ENCODE measurements around the gene DIRAS2. TPM values are rescaled to one million over a fixed set of nuclear protein-coding genes. Genes with fewer than 3 reads are reported as not detected.

Gene DIRAS2
- total and polyA plus RNA-seq, 3 donors from 2014 or later, result 0.12 to 0.29 TPM; not detected in 1

DNA sequence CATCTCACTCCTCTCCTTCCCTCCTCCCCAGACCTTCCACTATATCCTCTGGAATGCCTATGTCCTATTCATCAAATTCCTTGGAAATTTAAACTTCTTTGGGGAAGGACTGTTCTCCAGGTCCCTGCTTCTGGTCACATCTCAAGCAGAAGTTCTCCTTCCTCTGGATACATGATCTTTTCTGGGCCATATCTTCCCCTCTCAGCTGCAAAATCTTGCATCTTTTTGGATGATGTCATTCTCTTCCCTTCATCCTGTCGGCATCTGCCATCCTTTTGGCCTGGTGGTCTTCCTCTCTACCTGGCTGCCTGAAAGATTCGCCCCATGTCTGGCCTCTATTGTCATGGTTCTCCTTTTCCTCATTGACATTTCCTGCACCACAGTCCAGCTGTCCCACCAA, 5.2 kb upstream of the DIRAS2 start:
- WGBS, 2 donors, result 84 to 90% methylated on average over 2 of the region's 2 CpGs

DNA sequence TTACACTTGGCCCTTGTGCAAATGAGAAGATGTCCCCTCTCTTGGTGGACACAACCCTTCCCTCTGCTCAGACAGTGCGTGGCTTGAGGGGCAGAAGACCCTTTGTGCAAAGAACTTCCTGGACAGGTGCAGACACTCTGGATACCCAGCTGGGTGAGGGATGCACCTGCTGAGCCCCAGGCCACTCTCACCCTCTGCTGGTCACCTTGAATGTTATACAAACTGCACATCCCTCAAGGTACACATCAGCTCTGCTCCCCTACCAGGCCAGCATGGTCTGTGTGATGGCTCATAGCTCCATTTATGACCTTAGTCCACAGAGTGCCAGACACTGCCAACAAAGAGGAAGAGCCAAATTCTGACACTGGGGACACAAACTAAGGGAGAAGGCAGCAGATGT, 3.1 kb upstream of the DIRAS2 start:
- 100% methylated on average over 1 of the region's 1 CpG for WGBS, 2 donors
- Histone ChIP-seq H3K4me3 (no peak overlapping the region), H3K4me1 (no peaks in the 10 kb centered on the region), H3K9me3 (no peaks in the 10 kb centered on the region), H3K36me3 (ENCODE audit: low read depth, missing control alignments) (no peaks in the 10 kb centered on the region), H3K27ac (no peak overlapping the region), H3K27me3 (no peaks in the 10 kb centered on the region)
- intact Hi-C loops (cut with DNase I; ENCODE audit: low total_unique reads), result no loop called here
- DNase-seq, result no peak
- TF ChIP-seq CTCF (IDR thresholded peaks at IDR 0.05), result no peak
- no peak for TF ChIP-seq POLR2A (IDR thresholded peaks at IDR 0.05)

More for the DNA sequence above, 5.2 kb upstream of the DIRAS2 start:
- H3K27ac ChIP-seq, result no peak overlapping the region
- no peak for DNase-seq
- TF ChIP-seq CTCF (IDR thresholded peaks at IDR 0.05), result no peak
- TF ChIP-seq POLR2A (IDR thresholded peaks at IDR 0.05), result no peak
- no peak overlapping the region for H3K4me3 ChIP-seq
- no peaks in the 10 kb centered on the region for H3K27me3 ChIP-seq
- H3K9me3 ChIP-seq, result no peaks in the 10 kb centered on the region
- no peaks in the 10 kb centered on the region for H3K4me1 ChIP-seq
- no peaks in the 10 kb centered on the region for H3K36me3 ChIP-seq (ENCODE audit: low read depth, missing control alignments)
- intact Hi-C loops (cut with DNase I; ENCODE audit: low total_unique reads), result no loop called here

- H3K4me3 ChIP-seq, result no peak overlapping the region
- intact Hi-C loops (cut with DNase I; ENCODE audit: low total_unique reads), result no loop called here
- H3K27ac ChIP-seq, result no peak overlapping the region
- H3K9me3 ChIP-seq, result no peaks in the 10 kb centered on the region
- no peaks in the 10 kb centered on the region for H3K36me3 ChIP-seq (ENCODE audit: low read depth, missing control alignments)
- 8 to 10% methylated on average over 10 of the region's 10 CpGs for WGBS, 2 donors
- no peaks in the 10 kb centered on the region for H3K27me3 ChIP-seq
- H3K4me1 ChIP-seq, result no peaks in the 10 kb centered on the region
- TF ChIP-seq CTCF (IDR thresholded peaks at IDR 0.05) (no peak), POLR2A (IDR thresholded peaks at IDR 0.05) (no peak)
- no peak for DNase-seq
Observed at GRCh38 chr9:90641884-90642487, 638 bp downstream of the DIRAS2 start.

DNA sequence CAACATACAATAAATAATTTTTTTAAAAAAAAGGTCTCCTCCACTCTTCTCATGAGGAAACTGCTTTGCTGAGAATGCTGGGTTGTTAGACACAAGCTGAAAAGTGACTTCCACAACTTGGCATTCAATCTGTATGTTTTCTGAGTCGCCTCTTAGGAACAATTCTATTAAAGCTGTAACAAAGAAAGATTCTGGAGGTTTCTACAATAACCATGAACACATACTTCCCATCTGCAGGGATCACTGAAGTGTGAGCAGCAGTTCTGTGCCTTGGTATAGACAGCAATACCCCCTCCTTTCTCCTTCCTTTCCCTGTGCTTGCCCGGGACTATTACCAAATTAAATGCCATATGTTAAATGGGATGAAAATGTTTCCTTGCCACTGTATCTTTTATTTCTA, 1.5 kb downstream of the DIRAS2 start:
- no peaks in the 10 kb centered on the region for H3K9me3 ChIP-seq
- H3K27me3 ChIP-seq, result no peaks in the 10 kb centered on the region
- H3K27ac ChIP-seq, result no peak overlapping the region
- H3K4me3 ChIP-seq, result no peak overlapping the region
- TF ChIP-seq POLR2A (IDR thresholded peaks at IDR 0.05), result no peak
- no peak for TF ChIP-seq CTCF (IDR thresholded peaks at IDR 0.05)
- 69 to 75% methylated on average over 2 of the region's 2 CpGs for WGBS, 2 donors
- DNase-seq, result no peak
- H3K36me3 ChIP-seq (ENCODE audit: low read depth, missing control alignments), result no peaks in the 10 kb centered on the region
- H3K4me1 ChIP-seq, result no peaks in the 10 kb centered on the region
- intact Hi-C loops (cut with DNase I; ENCODE audit: low total_unique reads), result no loop called here

DNA sequence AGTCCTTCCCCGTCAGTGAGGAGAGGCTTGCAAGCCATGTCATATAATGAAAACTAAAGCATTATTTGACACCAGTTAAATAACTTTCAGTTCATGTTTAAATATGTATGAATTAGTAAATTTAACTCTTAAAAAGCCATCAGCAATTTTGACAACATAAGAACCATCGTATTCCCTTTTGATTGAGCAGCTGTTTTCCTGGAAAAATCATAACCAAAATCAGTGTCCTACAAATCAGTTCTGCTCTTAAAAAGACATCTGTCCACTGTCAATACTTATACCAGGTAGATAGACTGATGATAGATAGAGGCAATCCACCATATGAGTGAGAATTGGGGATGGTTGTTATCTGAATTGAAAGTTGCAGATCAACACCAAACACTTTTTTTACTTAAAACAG, 2.3 kb downstream of the DIRAS2 start:
- Histone ChIP-seq H3K4me3 (no peak overlapping the region), H3K27me3 (no peaks in the 10 kb centered on the region), H3K36me3 (ENCODE audit: low read depth, missing control alignments) (no peaks in the 10 kb centered on the region), H3K4me1 (no peaks in the 10 kb centered on the region), H3K9me3 (no peaks in the 10 kb centered on the region), H3K27ac (no peak overlapping the region)
- 80 to 89% methylated on average over 2 of the region's 2 CpGs for WGBS, 2 donors
- DNase-seq, result no peak
- intact Hi-C loops (cut with DNase I; ENCODE audit: low total_unique reads), result no loop called here
- TF ChIP-seq CTCF (IDR thresholded peaks at IDR 0.05) (no peak), POLR2A (IDR thresholded peaks at IDR 0.05) (no peak)
